GM12878 (cell line): ENCODE data around the gene GNB5. TPM values are rescaled to one million over a fixed set of nuclear protein-coding genes. Genes with fewer than 3 reads are reported as not detected.

Experiments used
- ATAC-seq: fragments of 200-7000 bp; cut with Tn5 transposase; 3 replicates; pipeline ENCODE4 v1.9.1; 2020; ENCODE audit warnings: mild to moderate bottlenecking, moderate library complexity
- BruUV-seq: library from RNA; stranded (reverse); fragments of 400-500 nt; replicated peaks from 2 replicates; lab custom pipeline; 2021; lab: Mats Ljungman, UMichigan
- CTCF ChIA-PET: fragments of 300-600 bp; sonication (Branson Sonifier 250); formaldehyde crosslinking; extraction: SDS; loops from one replicate; lab custom pipeline; 2021; ENCODE audit warnings: inconsistent platforms; lab: Yijun Ruan, JAX
- POLR2A ChIA-PET: fragments of 350-600 bp; formaldehyde crosslinking; extraction: SDS; loops from one replicate; lab custom pipeline; 2021; ENCODE audit warnings: inconsistent platforms; lab: Charles Lee
- RAD21 ChIA-PET: fragments of 300-600 bp; sonication (Branson Sonifier 250); formaldehyde crosslinking; loops from one replicate; lab custom pipeline; 2023; ENCODE audit warnings: antibody characterized with exemption; ENCODE audit not compliant: unreplicated experiment; lab: Charles Lee
- SMC1A ChIA-PET: fragments of 300-600 bp; sonication (Branson Sonifier 250); formaldehyde crosslinking; loops from one replicate; lab custom pipeline; 2023; ENCODE audit not compliant: unreplicated experiment, uncharacterized antibody; lab: Charles Lee
- DNase-seq: peaks from one replicate; pipeline ENCODE4 v3.0.0-alpha.2; 2011; ENCODE audit warnings: low read depth, low spot score
- FAIRE-seq: peaks from 3 replicates; lab custom pipeline; 2011; peaks lifted over from hg19 to GRCh38; lab: Jason Lieb, UNC
- H2AFZ ChIP-seq: 2 replicates; pipeline ENCODE4 v1.6.0; 2011; ENCODE audit warnings: low read depth, low read length, control low read depth; ENCODE audit not compliant: control insufficient read depth
- H3K27ac ChIP-seq: 2 replicates; pipeline ENCODE4 v1.5.1; 2011; ENCODE audit warnings: control low read depth; ENCODE audit not compliant: control insufficient read depth, insufficient read depth
- H3K27me3 ChIP-seq, 2 experiments: replicated peaks in 1 of 2; 2 replicates each; pipeline versions ENCODE4 v1.6.0 to v1.6.1; 2011; ENCODE audit warnings: low read length in 1 of 2; ENCODE audit not compliant: control insufficient read depth in 2 of 2, insufficient read depth in 2 of 2
- H3K36me3 ChIP-seq, 2 experiments: 2 replicates each; pipeline ENCODE4 v1.5.1; 2011; ENCODE audit warnings: low read length in 1 of 2; ENCODE audit not compliant: control insufficient read depth in 2 of 2, insufficient read depth in 2 of 2
- H3K4me1 ChIP-seq: 2 replicates; pipeline ENCODE4 v1.6.1; 2011; ENCODE audit warnings: mild to moderate bottlenecking, low read length, moderate library complexity, mixed read lengths; ENCODE audit not compliant: control insufficient read depth, insufficient read depth
- H3K4me2 ChIP-seq: 2 replicates; pipeline ENCODE4 v1.6.0; 2011; ENCODE audit warnings: control low read depth; ENCODE audit not compliant: control insufficient read depth, insufficient read depth
- H3K4me3 ChIP-seq: fragments of 200-600 bp; sonication (generic); 2 replicates; pipeline ENCODE4 v1.5.1; 2016
- H3K79me2 ChIP-seq: 2 replicates; pipeline ENCODE4 v1.6.0; 2011; ENCODE audit warnings: low read length; ENCODE audit not compliant: control insufficient read depth, insufficient read depth
- H3K9ac ChIP-seq: 2 replicates; pipeline ENCODE4 v1.8.0; 2011; ENCODE audit warnings: low read length, control low read depth, mixed read lengths; ENCODE audit not compliant: control insufficient read depth, insufficient read depth
- H3K9me3 ChIP-seq: replicated peaks from 3 replicates; pipeline ENCODE4 v1.5.1; 2011; ENCODE audit warnings: mild to moderate bottlenecking, low read length; ENCODE audit not compliant: control insufficient read depth, insufficient read depth
- H4K20me1 ChIP-seq: 2 replicates; pipeline ENCODE4 v1.6.0; 2011; ENCODE audit not compliant: control insufficient read depth, insufficient read depth
- CHD4 ChIP-seq: fragments of 200-600 bp; sonication (generic); IDR thresholded peaks from 2 replicates; pipeline ENCODE4 v1.6.1; 2016; ENCODE audit warnings: mild to moderate bottlenecking
- IKZF2 ChIP-seq, 2 experiments: fragments of 450-650 bp; IDR thresholded peaks; 2 replicates each; pipeline ENCODE4 v1.6.1; 2017; ENCODE audit warnings: mild to moderate bottlenecking in 2 of 2, moderate library complexity in 2 of 2
- SMAD5 ChIP-seq: IDR thresholded peaks from 2 replicates; pipeline ENCODE4 v1.6.1; 2016; ENCODE audit warnings: antibody characterized with exemption, low read depth
- in situ Hi-C: fragments of 300-500 bp; cut with MboI; formaldehyde crosslinking; loops from 9 replicates; pipeline ENCODE4 v1.14.3; 2018; ENCODE audit warnings: mixed read lengths
- intact Hi-C: fragments of 100-400 bp; cut with micrococcal nuclease; formaldehyde crosslinking; loops from one replicate; pipeline ENCODE4 v1.14.2; 2022; ENCODE audit not compliant: unreplicated experiment
- polyA plus RNA-seq, 11 experiments: library from polyadenylated mRNA; depleted of rRNA in 4 of 11; unstranded in 6 of 11; stranded (reverse) in 5 of 11; fragments of >200 nt; fragmentation: Nextera tagmentation in 4 of 11; fragmentation: Illumina TruSeq in 1 of 11; extraction: Ambion mirVana in 4 of 11; extraction: Trizol in 1 of 11; gene quantifications; 1 replicate in 1 of 11; 2 replicates in 10 of 11; pipeline versions ENCODE4 v1.2.1 to v1.2.3, GENCODE V29; 2011 to 2016; ENCODE audit warnings: inconsistent platforms in 2 of 11, missing spikeins in 2 of 11, low read depth in 1 of 11
- total RNA-seq, 4 experiments: library from RNA; depleted of rRNA in 3 of 4; stranded (reverse); fragments of >200 nt in 3 of 4; fragmentation: Illumina TruSeq in 1 of 4; extraction: Trizol in 1 of 4; gene quantifications; 2 replicates each; pipeline versions ENCODE4 v1.2.1 to v1.2.3, GENCODE V29; 2013 to 2021
- TF ChIP-seq, protein P1 (sequence below): IDR thresholded peaks from 2 replicates; pipeline ENCODE4 v1.6.1; 2012; ENCODE audit warnings: low read length, inconsistent platforms
- TF ChIP-seq, protein P2 (sequence below): fragments of 450-650 bp; formaldehyde crosslinking; IDR thresholded peaks from 2 replicates; pipeline ENCODE4 v1.5.0; 2022; ENCODE audit warnings: mild to moderate bottlenecking, missing genetic modification characterization
- TF ChIP-seq, protein P3 (sequence below): fragments of 450-650 bp; IDR thresholded peaks from 2 replicates; pipeline ENCODE4 v1.6.1; 2017; ENCODE audit warnings: low read depth, mild to moderate bottlenecking, moderate library complexity

Gene GNB5
- total and polyA plus RNA-seq, 10 of the 15 experiments (the other 5 are each of a cell fraction or from before 2014, with no cell fraction given), result 2.4 to 25.9 (median 15.2) TPM

DNA sequence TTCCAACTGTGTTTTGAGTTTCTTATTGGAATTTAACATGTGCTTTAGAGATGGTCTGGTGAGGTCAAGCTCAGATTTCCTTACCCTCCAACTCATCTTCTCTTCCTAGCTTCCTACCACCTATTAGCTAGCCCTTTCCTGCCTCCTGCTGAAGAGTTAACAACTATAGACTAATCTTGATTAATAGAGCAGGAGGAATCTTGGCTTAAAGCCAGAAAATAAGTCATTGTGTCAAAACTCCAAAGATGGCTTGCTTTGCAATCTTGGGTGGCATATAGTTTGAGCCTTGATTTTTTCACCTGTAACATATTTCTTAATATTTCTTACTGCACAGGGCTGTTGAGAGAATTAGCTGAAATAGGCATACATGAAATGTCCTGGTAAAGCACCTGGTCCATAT lies 105.9 kb downstream of the GNB5 start:
- H2AFZ ChIP-seq, result no peak overlapping the region
- ChIA-PET POLR2A (interaction anchor here (0.6 to 10.3 kb wide), 3 partner anchors 9 to 80 kb away, joined by 4 to 151 read pairs (median 5); no protein-coding TSS in a partner anchor), SMC1A (interaction anchor here (0.6 to 10.0 kb wide), 4 partner anchors 14 to 88 kb away, joined by 3 to 272 read pairs (median 4); no protein-coding TSS in a partner anchor), CTCF (interaction anchor here (0.7 to 11.1 kb wide), 3 partner anchors 17 to 79 kb away, joined by 3 to 251 read pairs (median 132); no protein-coding TSS in a partner anchor)
- no peaks in the 10 kb centered on the region for H4K20me1 ChIP-seq
- H3K27me3 ChIP-seq, result no peaks in the 10 kb centered on the region
- BruUV-seq, result no TSS peak
- FAIRE-seq, result no peak
- no peak overlapping the region for H3K4me2 ChIP-seq
- H3K4me3 ChIP-seq, result no peak overlapping the region
- H3K9ac ChIP-seq, result no peak overlapping the region
- in situ Hi-C loops, result no loop called here
- TF ChIP-seq CHD4 (no peak), SMAD5 (no peak), IKZF2 (IDR thresholded peaks at IDR 0.05) (no peak)
- TF ChIP-seq, protein P1, sequence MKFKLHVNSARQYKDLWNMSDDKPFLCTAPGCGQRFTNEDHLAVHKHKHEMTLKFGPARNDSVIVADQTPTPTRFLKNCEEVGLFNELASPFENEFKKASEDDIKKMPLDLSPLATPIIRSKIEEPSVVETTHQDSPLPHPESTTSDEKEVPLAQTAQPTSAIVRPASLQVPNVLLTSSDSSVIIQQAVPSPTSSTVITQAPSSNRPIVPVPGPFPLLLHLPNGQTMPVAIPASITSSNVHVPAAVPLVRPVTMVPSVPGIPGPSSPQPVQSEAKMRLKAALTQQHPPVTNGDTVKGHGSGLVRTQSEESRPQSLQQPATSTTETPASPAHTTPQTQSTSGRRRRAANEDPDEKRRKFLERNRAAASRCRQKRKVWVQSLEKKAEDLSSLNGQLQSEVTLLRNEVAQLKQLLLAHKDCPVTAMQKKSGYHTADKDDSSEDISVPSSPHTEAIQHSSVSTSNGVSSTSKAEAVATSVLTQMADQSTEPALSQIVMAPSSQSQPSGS, result no peak
- TF ChIP-seq, protein P2, sequence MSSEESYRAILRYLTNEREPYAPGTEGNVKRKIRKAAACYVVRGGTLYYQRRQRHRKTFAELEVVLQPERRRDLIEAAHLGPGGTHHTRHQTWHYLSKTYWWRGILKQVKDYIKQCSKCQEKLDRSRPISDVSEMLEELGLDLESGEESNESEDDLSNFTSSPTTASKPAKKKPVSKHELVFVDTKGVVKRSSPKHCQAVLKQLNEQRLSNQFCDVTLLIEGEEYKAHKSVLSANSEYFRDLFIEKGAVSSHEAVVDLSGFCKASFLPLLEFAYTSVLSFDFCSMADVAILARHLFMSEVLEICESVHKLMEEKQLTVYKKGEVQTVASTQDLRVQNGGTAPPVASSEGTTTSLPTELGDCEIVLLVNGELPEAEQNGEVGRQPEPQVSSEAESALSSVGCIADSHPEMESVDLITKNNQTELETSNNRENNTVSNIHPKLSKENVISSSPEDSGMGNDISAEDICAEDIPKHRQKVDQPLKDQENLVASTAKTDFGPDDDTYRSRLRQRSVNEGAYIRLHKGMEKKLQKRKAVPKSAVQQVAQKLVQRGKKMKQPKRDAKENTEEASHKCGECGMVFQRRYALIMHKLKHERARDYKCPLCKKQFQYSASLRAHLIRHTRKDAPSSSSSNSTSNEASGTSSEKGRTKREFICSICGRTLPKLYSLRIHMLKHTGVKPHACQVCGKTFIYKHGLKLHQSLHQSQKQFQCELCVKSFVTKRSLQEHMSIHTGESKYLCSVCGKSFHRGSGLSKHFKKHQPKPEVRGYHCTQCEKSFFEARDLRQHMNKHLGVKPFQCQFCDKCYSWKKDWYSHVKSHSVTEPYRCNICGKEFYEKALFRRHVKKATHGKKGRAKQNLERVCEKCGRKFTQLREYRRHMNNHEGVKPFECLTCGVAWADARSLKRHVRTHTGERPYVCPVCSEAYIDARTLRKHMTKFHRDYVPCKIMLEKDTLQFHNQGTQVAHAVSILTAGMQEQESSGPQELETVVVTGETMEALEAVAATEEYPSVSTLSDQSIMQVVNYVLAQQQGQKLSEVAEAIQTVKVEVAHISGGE (CRISPR knock-in tag), result no peak
- TF ChIP-seq, protein P3, sequence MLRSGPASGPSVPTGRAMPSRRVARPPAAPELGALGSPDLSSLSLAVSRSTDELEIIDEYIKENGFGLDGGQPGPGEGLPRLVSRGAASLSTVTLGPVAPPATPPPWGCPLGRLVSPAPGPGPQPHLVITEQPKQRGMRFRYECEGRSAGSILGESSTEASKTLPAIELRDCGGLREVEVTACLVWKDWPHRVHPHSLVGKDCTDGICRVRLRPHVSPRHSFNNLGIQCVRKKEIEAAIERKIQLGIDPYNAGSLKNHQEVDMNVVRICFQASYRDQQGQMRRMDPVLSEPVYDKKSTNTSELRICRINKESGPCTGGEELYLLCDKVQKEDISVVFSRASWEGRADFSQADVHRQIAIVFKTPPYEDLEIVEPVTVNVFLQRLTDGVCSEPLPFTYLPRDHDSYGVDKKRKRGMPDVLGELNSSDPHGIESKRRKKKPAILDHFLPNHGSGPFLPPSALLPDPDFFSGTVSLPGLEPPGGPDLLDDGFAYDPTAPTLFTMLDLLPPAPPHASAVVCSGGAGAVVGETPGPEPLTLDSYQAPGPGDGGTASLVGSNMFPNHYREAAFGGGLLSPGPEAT, result no peak
- TF ChIP-seq, all 136 proteins: peak for 0
- Histone ChIP-seq H3K9me3 (peaks cover 18% of the 10 kb centered on the region), H3K27ac (no peak overlapping the region), H3K4me1 (peaks cover 20% of the 10 kb centered on the region), H3K79me2 (peaks cover 4% of the 10 kb centered on the region; the same call in 1 of the 2 replicates), H3K36me3 (no peaks in the 10 kb centered on the region; a peak in 1 of 4 replicates)
- DNase-seq (no peak), ATAC-seq (no peak)
- intact Hi-C loops, result no loop called here
- RAD21 ChIA-PET, result interaction anchor here (9.4 to 10.3 kb wide), 2 partner anchors 13 to 23 kb away, joined by 170 to 203 read pairs; partner anchors contain the start of gene BCL2L10
